Osteoblast (primary cell): ENCODE measurements around the gene SERPINH1. TPM values are rescaled to one million over a fixed set of nuclear protein-coding genes. Genes with fewer than 3 reads are reported as not detected.
A peak's percentile ranks its signal among the peaks of the same experiment; 100 is the strongest.

Experiments
- DNase-seq: peaks from one replicate; pipeline ENCODE4 v3.0.0; 2011; ENCODE audit warnings: low spot score, mixed read lengths; ENCODE audit not compliant: insufficient read length; ENCODE audit errors: missing footprints
- H2AFZ ChIP-seq: 2 replicates; pipeline ENCODE4 v1.6.0; 2011; ENCODE audit warnings: mild to moderate bottlenecking, low read length
- H3K27ac ChIP-seq: 2 replicates; pipeline ENCODE4 v1.5.1; 2011; ENCODE audit warnings: mild to moderate bottlenecking, low read depth, low read length, moderate library complexity
- H3K27me3 ChIP-seq: 2 replicates; pipeline ENCODE4 v1.6.0; 2012; ENCODE audit warnings: mild to moderate bottlenecking, control low read depth, inconsistent platforms, low read length, moderate library complexity; ENCODE audit not compliant: insufficient read depth
- H3K36me3 ChIP-seq: 2 replicates; pipeline ENCODE4 v1.5.1; 2011; ENCODE audit warnings: mild to moderate bottlenecking, low read length, control low read depth, moderate library complexity; ENCODE audit not compliant: insufficient read depth
- H3K4me1 ChIP-seq: 2 replicates; pipeline ENCODE4 v1.5.1; 2011; ENCODE audit warnings: mild to moderate bottlenecking, low read length, control low read depth, moderate library complexity; ENCODE audit not compliant: insufficient read depth
- H3K4me2 ChIP-seq: 2 replicates; pipeline ENCODE4 v1.6.0; 2011; ENCODE audit warnings: mild to moderate bottlenecking, low read length; ENCODE audit not compliant: insufficient read depth
- H3K4me3 ChIP-seq: fragments of 200-600 bp; sonication (generic); 3 replicates; pipeline ENCODE4 v1.5.1; 2012; ENCODE audit warnings: mild to moderate bottlenecking, low read length, inconsistent platforms; ENCODE audit not compliant: insufficient read depth
- H3K79me2 ChIP-seq: 2 replicates; pipeline ENCODE4 v1.6.0; 2012; ENCODE audit warnings: mild to moderate bottlenecking, low read length, control low read depth, inconsistent platforms; ENCODE audit not compliant: insufficient read depth
- H3K9me3 ChIP-seq: 2 replicates; pipeline ENCODE4 v1.5.1; 2011; ENCODE audit warnings: low read depth, low read length, control low read depth
- H4K20me1 ChIP-seq: 2 replicates; pipeline ENCODE4 v1.6.0; 2012; ENCODE audit warnings: mild to moderate bottlenecking, low read length, control low read depth; ENCODE audit not compliant: insufficient read depth
- CTCF ChIP-seq: IDR thresholded peaks from 2 replicates; pipeline ENCODE4 v1.5.1; 2011; ENCODE audit warnings: mild to moderate bottlenecking, low read depth, low read length, moderate library complexity; ENCODE audit errors: extremely low read depth
- total RNA-seq: library from RNA; depleted of rRNA; stranded (reverse); fragments of >200 nt; gene quantifications from 2 replicates; pipeline ENCODE4 v1.2.3, GENCODE V29; 2012

SERPINH1 gene
- total RNA-seq, 1 donor: 1,318 TPM

GRCh38 chr11:75597636-75598035 lies 35.6 kb downstream of the SERPINH1 start:
- H3K4me1 ChIP-seq: peaks cover under 1% of the 10 kb centered on the region
- DNase-seq: no peak
- H3K36me3 ChIP-seq: no peaks in the 10 kb centered on the region
- H3K27me3 ChIP-seq: peaks cover 7% of the 10 kb centered on the region
- peak; percentile 72 for TF ChIP-seq CTCF
- H3K9me3 ChIP-seq: no peaks in the 10 kb centered on the region
- H3K79me2 ChIP-seq: no peaks in the 10 kb centered on the region
- H3K4me2 ChIP-seq: no peak overlapping the region
- no peak overlapping the region for H2AFZ ChIP-seq
- H3K4me3 ChIP-seq: no peak overlapping the region
- H4K20me1 ChIP-seq: no peaks in the 10 kb centered on the region
- no peak overlapping the region for H3K27ac ChIP-seq

GRCh38 chr11:75598264-75598663 lies 36.2 kb downstream of the SERPINH1 start:
- Histone ChIP-seq H3K27me3 (peaks cover 7% of the 10 kb centered on the region), H3K4me3 (no peak overlapping the region), H3K79me2 (no peaks in the 10 kb centered on the region), H4K20me1 (no peaks in the 10 kb centered on the region), H3K27ac (no peak overlapping the region), H3K36me3 (no peaks in the 10 kb centered on the region), H2AFZ (no peak overlapping the region), H3K9me3 (no peaks in the 10 kb centered on the region), H3K4me2 (no peak overlapping the region), H3K4me1 (peaks cover 7% of the 10 kb centered on the region)
- no peak for TF ChIP-seq CTCF
- no peak for DNase-seq

- no peak overlapping the region for H3K4me2 ChIP-seq
- peaks cover 13% of the 10 kb centered on the region for H3K4me1 ChIP-seq
- no peak for DNase-seq
- no peaks in the 10 kb centered on the region for H3K79me2 ChIP-seq
- H2AFZ ChIP-seq: no peak overlapping the region
- TF ChIP-seq CTCF: no peak
- H3K27ac ChIP-seq: no peak overlapping the region
- H3K36me3 ChIP-seq: no peaks in the 10 kb centered on the region
- H3K9me3 ChIP-seq: no peaks in the 10 kb centered on the region
- H3K4me3 ChIP-seq: no peak overlapping the region
- no peaks in the 10 kb centered on the region for H4K20me1 ChIP-seq
- H3K27me3 ChIP-seq: peaks cover 7% of the 10 kb centered on the region
Observed at GRCh38 chr11:75598900-75599299, 36.8 kb downstream of the SERPINH1 start.

- no peaks in the 10 kb centered on the region for H3K36me3 ChIP-seq
- H3K4me2 ChIP-seq: no peak overlapping the region
- H3K79me2 ChIP-seq: no peaks in the 10 kb centered on the region
- no peak overlapping the region for H3K27ac ChIP-seq
- peaks cover 3% of the 10 kb centered on the region for H3K27me3 ChIP-seq
- H3K9me3 ChIP-seq: no peaks in the 10 kb centered on the region
- peaks cover 23% of the 10 kb centered on the region for H3K4me1 ChIP-seq
- no peak for TF ChIP-seq CTCF
- no peak for DNase-seq
- no peaks in the 10 kb centered on the region for H4K20me1 ChIP-seq
- H2AFZ ChIP-seq: no peak overlapping the region
- H3K4me3 ChIP-seq: no peak overlapping the region
Observed at GRCh38 chr11:75600356-75600755, 38.3 kb downstream of the SERPINH1 start.
